Measurements from ENCODE around the gene EXOC3.
A peak's percentile ranks its signal among the peaks of the same experiment; 100 is the strongest.
"Not testable (repeated sequence)": the region's sequence is repeated elsewhere in the genome, so short reads cannot be mapped to it uniquely, and the experiment has no call there.

Gene EXOC3

DNA sequence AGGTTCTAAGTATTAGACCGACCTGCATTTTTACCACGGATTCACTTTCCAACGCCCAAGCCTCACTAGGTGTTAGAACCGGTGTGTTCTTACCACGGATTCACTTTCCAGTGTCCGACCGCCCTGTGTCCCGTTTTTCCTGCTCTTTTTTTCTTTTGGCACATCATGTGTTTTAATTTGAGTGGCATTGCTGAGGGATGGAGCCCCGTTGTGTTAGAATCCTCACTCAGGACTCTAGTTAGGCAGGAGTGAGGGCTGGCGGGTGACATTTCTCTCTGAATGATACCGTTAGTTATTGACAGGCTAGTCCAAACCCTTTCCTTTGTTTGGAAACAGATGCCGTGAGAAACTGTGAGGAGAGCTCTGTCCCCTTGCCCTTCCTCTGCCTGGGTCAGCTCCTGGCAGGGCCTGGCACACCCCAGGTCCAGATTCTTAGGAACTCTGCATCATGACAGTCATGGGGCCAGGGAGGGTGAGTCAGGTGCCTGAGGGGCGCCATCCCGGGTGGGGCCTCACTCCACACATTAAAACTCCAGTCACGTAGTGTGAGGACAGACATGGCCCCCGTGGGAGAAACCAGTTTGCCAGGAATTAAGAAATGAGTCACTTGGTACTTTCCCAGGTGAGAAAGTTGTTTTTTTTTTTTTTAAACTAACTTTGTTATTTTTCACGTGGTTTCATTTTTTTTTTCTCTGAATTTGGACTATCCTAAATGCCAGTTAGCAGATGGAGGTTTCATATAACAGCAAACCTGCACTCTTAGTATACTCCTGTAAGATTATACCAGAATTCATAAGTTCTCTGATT, 15.8 kb downstream of the EXOC3 start:
- DNase-seq = peak; percentile 53 to 74 (median 64)

DNA sequence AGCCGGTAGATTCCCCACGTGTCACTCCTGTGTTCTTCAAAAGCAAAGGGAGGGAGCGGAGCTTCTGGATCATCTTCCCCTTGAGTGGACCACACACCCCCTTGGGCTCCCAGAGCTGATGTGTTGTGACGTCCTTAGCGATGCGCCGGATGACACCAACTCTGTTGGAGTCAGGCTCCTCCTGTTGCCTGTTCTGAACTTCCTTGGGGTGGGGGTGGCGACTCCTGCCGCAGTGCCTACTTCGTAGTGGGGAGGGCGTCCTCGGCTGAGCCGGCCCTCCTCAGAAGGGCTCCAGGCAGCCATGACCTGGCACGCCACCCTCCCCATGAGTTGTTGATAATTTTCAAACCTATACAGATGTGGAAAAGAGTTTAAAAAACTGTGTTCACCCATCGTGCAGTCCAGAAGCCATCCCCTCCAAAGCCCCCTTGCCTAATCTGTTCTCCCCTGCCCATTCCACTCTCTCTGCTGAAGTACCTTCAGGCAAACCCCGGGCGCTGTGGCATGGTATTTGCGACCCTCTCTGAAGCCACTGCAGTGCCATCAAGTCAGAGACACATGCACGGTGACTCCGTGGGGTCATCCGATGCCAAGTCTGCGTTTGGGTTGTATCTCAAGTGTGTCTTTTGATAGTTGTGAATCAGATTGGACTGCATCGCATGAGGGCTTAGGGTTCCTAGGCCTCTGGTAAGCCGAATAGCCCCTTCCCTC, 16.7 kb downstream of the EXOC3 start:
- no peak for DNase-seq

GRCh38 chr5:460273-460625, 17.3 kb downstream of the EXOC3 start:
- DNase-seq = no peak

DNA sequence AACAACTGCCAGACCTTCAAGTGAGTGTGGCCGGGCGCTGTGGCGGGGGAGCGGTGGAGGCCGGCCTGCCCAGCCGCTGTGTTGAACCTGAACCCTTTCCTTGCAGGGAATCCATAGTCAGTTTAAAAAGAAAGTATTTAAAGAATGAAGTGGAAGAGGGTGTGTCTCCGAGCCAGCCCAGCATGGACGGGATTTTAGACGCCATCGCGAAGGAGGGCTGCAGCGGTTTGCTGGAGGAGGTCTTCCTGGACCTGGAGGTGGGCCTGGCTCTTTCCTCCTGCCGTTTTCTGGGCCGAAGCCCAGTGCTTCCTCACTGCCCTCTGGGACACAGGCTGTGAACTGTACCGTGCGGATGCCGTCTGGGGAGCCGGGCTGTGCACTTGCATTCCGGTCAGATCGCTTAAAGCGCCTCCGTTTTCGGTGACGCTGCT, 19.1 kb downstream of the EXOC3 start:
- DNase-seq = no peak

GRCh38 chr5:463301-463700, 20.3 kb downstream of the EXOC3 start:
- DNase-seq = no peak

DNA sequence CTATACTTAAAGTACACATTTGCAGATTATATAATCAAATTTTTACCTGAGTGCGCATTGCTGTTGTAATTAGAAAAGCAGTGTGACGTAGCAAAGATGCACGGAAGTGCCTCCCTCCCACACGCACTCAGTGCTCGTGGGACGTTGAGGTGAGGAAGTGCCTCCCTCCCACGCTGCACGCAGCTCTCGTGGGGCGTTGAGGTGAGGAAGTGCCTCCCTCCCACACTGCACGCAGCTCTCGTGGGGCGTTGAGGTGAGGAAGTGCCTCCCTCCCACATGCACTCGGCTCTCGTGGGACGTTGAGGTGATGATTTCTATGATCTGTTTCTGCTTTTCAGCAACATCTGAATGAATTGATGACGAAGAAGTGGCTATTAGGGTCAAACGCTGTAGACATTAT, 21.0 kb downstream of the EXOC3 start:
- peak; percentile 30 to 54 (median 52) for DNase-seq

GRCh38 chr5:464446-464842, 21.5 kb downstream of the EXOC3 start:
- no peak for DNase-seq

DNA sequence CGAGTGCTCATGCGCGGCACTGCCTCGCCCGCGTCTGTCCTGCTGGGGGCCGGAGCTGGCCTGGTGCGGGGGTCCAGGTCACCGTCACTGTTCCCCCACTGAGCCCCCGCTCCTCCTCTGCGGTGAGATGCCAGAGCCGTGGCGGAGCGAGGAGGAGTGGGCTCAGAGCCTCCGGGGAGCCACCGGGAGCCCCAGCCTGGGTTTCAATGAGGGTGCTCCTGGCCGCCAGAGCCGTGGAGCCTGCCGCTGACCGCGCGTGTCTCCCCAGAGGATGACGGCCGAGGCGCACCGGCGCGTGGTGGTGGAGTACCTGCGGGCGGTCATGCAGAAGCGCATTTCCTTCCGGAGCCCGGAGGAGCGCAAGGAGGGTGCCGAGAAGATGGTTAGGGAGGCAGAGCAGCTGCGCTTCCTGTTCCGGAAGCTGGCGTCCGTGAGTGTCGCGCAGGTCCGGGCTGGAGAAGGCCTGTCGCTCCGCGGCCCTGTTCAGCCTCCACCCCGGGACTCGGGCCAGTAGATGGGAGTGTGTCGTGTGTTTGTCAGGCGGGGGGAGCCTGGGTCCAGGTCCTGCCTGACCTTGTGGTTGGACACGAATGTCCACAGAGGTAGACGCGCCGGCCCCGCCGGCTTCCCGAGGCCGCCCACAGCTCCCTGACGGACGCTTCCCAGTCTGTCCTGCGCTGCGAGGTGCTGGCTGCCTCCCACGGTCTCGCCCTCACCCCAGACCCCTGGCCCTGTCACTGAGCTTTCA, 22.0 kb downstream of the EXOC3 start:
- no peak for DNase-seq

DNA sequence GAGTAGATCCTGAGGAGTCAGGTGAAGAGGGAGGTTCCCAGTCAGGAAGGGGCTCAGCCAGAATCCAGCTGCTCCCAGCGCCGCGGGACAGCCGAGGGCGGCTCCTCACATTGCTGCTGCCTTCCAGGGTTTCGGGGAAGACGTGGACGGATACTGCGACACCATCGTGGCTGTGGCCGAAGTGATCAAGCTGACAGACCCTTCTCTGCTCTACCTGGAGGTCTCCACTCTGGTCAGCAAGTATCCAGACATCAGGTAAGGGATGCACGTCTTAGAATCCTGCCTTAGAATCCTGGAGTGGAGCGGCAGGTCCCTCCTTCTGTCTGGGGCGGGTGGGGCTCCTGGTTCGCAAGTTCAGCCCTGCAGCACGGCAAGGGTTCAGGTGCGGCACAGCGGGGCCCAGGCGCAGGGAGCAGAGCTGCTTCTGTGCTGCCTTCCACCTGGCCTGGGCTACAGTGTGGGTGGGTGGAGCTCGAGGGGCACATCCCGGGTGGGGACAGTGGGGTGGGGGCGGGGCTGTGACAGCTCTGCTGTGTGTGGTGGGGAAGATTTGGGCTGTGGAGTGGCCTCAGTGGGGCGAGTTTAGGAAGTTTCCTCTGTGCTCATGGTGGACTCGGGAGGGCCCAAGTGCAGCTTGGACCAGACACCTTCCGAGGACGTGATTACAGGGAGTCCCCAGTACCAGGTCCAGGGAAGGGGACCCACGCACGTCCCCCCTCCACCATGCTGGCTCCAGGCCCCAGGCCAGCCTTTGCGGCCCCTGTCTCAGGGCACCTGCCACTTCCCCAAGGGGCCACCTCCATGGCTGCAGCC, 22.8 kb downstream of the EXOC3 start:
- no peak for DNase-seq

DNA sequence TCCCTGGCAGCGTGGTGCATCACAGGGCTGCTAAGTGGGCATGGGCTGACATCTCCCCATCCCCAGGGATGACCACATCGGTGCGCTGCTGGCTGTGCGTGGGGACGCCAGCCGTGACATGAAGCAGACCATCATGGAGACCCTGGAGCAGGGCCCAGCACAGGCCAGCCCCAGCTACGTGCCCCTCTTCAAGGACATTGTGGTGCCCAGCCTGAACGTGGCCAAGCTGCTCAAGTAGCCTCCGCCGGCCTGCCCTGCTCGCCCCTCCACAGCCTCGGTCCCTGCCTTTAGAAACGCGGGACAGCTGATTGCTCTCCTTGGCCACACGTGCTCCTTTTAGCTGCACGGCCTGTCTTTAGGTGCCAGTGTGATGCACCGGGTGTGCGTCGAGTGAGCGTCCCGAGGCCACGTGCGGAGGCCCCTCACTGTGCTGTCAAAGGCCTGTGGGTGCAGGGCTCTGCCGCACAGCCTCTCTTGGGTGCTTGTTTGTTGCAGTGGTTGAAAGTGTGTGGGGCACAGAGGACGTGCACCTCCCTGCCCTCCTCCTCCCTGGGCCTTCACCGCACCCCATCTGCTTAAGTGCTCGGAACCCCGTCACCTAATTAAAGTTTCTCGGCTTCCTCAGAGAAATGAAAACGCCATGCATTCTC, 23.8 kb downstream of the EXOC3 start:
- no peak for DNase-seq

- no peak for DNase-seq
Measured at GRCh38 chr5:468401-468800, 25.4 kb downstream of the EXOC3 start.

GRCh38 chr5:469752-470483, 26.9 kb downstream of the EXOC3 start:
- DNase-seq = no peak

DNA sequence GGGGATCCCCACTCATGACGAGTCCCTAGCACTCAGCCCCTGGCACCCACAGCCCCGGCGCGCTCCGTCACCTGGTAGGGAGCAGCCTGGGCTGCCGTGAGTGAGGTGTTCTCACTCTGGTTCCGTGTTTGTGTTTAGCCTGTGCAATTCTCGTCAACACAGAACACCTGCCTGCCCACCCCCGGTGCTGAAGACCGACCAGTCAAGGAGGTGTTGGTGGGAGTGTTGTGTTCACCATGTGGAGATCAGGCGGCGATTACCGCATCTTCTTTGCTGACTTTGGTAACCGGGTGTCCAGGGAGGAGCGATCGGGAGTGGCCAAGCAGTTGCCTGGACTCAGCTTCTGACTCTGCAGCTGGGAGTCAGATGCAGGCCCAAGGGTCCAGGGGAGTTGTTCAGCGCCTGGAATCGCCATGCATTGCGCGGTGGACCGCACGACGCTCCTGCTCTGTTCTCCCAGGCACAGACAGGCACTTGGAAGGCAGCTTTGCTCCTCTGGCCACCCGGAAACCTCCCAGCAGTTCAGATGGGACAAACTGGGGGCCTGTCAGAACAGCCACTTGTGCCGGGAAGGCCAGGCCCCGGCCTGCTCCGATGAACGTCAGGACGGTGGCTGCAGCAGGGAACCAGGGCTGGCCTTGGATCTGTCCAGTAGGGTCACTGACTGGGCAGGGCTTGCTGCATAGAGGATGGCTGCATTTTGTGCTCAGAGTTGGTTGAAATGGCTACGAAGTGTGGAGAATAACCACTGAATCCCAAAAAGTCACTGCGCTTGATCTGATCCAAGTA, 28.2 kb downstream of the EXOC3 start:
- no peak for DNase-seq

- DNase-seq = peak; percentile 53 to 70 (median 55)
Measured at GRCh38 chr5:471750-472058, 28.7 kb downstream of the EXOC3 start.

- peak in 1 of 3 donors; percentile 16 for DNase-seq
Measured at GRCh38 chr5:472076-472655, 29.2 kb downstream of the EXOC3 start.

DNA sequence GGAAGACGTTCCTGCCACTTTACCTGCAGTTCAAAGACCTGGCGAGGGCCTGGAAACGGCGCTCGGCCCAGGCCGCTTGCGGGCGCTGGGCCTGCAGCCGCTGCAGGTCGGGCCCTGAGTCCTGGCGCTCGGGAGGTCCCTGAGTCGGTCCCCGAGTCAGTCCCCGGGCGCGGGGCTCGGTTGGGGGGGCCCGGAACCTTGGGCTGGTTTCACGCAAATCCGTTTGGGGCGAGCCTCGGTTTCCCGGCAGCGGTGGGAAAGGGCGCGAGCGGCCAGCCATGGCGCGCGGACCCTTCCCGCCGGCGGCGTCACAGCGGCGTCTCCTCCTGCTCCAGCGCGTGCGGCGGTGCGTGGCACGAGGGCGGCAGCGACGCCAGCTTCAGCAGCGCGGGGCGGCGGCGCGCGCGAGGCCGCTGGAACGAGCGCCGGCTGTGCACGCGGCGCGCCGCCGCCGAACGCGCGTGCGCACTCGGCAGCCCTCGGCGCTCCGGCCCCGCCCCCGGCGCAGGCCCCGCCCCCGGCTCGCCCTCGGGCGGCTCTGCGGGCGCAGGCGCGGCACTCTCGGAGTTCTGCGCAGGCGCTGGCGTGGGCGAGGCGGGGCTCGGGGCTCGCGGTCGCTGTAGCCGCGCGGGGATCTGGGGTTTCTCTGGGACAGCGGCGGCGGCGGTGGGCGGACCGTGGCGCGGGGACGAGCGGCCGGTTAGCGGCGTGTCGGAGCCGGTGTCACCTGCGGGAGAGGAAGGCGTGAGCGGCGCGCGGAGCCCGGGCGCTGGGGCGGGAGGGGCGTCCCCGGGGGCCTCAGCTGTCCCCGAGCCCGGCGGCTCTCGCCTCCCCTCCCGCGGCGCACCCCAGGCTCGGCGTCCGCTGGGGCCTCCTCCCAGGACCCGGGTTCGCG, 29.9 kb downstream of the EXOC3 start:
- peak; percentile 95 to 98 (median 96) for DNase-seq

- peak; percentile 34 to 56 (median 41) for DNase-seq
Measured at GRCh38 chr5:473551-474192, 30.7 kb downstream of the EXOC3 start.

DNA sequence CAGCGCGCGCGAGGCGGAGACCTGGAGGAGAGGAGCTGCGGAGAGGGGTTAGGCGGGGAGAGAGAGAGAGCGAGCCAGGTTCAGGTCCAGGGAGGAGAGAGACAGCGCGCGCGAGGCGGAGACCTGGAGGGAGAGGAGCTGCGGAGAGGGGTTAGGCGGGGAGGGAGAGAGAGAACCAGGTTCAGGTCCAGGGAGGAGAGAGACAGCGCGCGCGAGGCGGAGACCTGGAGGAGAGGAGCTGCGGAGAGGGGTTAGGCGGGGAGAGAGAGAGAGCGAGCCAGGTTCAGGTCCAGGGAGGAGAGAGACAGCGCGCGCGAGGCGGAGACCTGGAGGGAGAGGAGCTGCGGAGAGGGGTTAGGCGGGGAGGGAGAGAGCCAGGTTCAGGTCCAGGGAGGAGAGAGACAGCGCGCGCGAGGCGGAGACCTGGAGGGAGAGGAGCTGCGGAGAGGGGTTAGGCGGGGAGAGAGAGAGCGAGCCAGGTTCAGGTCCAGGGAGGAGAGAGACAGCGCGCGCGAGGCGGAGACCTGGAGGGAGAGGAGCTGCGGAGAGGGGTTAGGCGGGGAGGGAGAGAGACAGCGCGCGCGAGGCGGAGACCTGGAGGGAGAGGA, 31.4 kb downstream of the EXOC3 start:
- not testable (repeated sequence) for DNase-seq
